PC-9 (cell line): ENCODE measurements around the gene RND3. TPM values are rescaled to one million over a fixed set of nuclear protein-coding genes. Genes with fewer than 3 reads are reported as not detected.

Experiments
- BruUV-seq: library from RNA; stranded (reverse); fragments of 400-500 nt; replicated peaks from 2 replicates; lab custom pipeline; 2021; lab: Mats Ljungman, UMichigan
- CTCF ChIA-PET: fragments of 300-600 bp; sonication (Branson Sonifier 250); formaldehyde crosslinking; loops from one replicate; lab custom pipeline; 2022; ENCODE audit warnings: antibody characterized with exemption; lab: Charles Lee
- POLR2A ChIA-PET: fragments of 300-600 bp; sonication (Branson Sonifier 250); formaldehyde crosslinking; loops from one replicate; lab custom pipeline; 2022; ENCODE audit warnings: antibody characterized with exemption; ENCODE audit not compliant: unreplicated experiment; lab: Charles Lee
- DNase-seq, 2 experiments: peaks; one replicate each; pipeline versions ENCODE4 v3.0.0 to v3.0.0-alpha.2; 2015 to 2022; ENCODE audit warnings: mixed read lengths in 1 of 2
- H2AFZ ChIP-seq: fragments of 200-600 bp; sonication (generic); 2 replicates; pipeline ENCODE4 v1.8.1; 2017; ENCODE audit warnings: antibody characterized with exemption
- H3F3A ChIP-seq: fragments of 200-600 bp; sonication (generic); 2 replicates; pipeline ENCODE4 v1.8.1; 2017; ENCODE audit warnings: antibody characterized with exemption, mild to moderate bottlenecking, low read depth; ENCODE audit not compliant: insufficient read depth
- H3K27ac ChIP-seq: fragments of 200-600 bp; sonication (generic); 2 replicates; pipeline ENCODE4 v1.6.1; 2016; ENCODE audit warnings: mixed run types
- H3K27me3 ChIP-seq: fragments of 200-600 bp; sonication (generic); 2 replicates; pipeline ENCODE4 v1.6.1; 2016; ENCODE audit warnings: low read depth, mixed run types; ENCODE audit not compliant: insufficient read depth
- H3K36me3 ChIP-seq: fragments of 200-600 bp; sonication (generic); 2 replicates; pipeline ENCODE4 v1.6.1; 2016; ENCODE audit warnings: low read depth, mixed run types
- H3K4me1 ChIP-seq: fragments of 200-600 bp; sonication (generic); replicated peaks from 2 replicates; pipeline ENCODE4 v1.6.1; 2016; ENCODE audit warnings: mixed run types; ENCODE audit not compliant: insufficient read depth
- H3K4me2 ChIP-seq: fragments of 200-600 bp; sonication (generic); 2 replicates; pipeline ENCODE4 v1.6.1; 2017; ENCODE audit warnings: mixed run types
- H3K4me3 ChIP-seq: fragments of 200-600 bp; sonication (generic); 2 replicates; pipeline ENCODE4 v1.6.1; 2016; ENCODE audit warnings: mixed run types
- H3K79me2 ChIP-seq: fragments of 200-600 bp; sonication (generic); 2 replicates; pipeline ENCODE4 v1.6.1; 2017; ENCODE audit warnings: low read depth, mixed run types
- H3K9me2 ChIP-seq: fragments of 200-600 bp; sonication (generic); 2 replicates; pipeline ENCODE4 v1.8.1; 2017; ENCODE audit warnings: mild to moderate bottlenecking; ENCODE audit not compliant: insufficient read depth
- H3K9me3 ChIP-seq: fragments of 200-600 bp; sonication (generic); 2 replicates; pipeline ENCODE4 v1.8.1; 2016; ENCODE audit warnings: low read depth; ENCODE audit not compliant: insufficient read depth
- H4K20me1 ChIP-seq: fragments of 200-600 bp; sonication (generic); 2 replicates; pipeline ENCODE4 v1.8.1; 2017; ENCODE audit not compliant: insufficient read depth
- CTCF ChIP-seq: fragments of 200-600 bp; sonication (generic); conservative IDR thresholded peaks from 2 replicates; pipeline ENCODE4 v1.6.1; 2017; ENCODE audit warnings: mixed run types, antibody characterized with exemption, mild to moderate bottlenecking, moderate library complexity
- EZH2 ChIP-seq: fragments of 200-600 bp; sonication (generic); IDR thresholded peaks from 2 replicates; pipeline ENCODE4 v1.8.0; 2017; ENCODE audit warnings: antibody characterized with exemption, low read depth
- intact Hi-C: fragments of 100-400 bp; cut with micrococcal nuclease; formaldehyde crosslinking; loops from one replicate; pipeline ENCODE4 v1.10.0; 2022; ENCODE audit not compliant: unreplicated experiment
- total RNA-seq: library from RNA; stranded (reverse); gene quantifications from 2 replicates; pipeline ENCODE4 v1.2.3, GENCODE V29; 2021

Gene RND3
- total RNA-seq, 1 experiment from 2014 or later: 72.9 TPM

- peaks cover 100% of the 10 kb centered on the region for H3K4me1 ChIP-seq
Observed at GRCh38 chr2:150479075-150479915, 8.2 kb downstream of the RND3 start.

DNA sequence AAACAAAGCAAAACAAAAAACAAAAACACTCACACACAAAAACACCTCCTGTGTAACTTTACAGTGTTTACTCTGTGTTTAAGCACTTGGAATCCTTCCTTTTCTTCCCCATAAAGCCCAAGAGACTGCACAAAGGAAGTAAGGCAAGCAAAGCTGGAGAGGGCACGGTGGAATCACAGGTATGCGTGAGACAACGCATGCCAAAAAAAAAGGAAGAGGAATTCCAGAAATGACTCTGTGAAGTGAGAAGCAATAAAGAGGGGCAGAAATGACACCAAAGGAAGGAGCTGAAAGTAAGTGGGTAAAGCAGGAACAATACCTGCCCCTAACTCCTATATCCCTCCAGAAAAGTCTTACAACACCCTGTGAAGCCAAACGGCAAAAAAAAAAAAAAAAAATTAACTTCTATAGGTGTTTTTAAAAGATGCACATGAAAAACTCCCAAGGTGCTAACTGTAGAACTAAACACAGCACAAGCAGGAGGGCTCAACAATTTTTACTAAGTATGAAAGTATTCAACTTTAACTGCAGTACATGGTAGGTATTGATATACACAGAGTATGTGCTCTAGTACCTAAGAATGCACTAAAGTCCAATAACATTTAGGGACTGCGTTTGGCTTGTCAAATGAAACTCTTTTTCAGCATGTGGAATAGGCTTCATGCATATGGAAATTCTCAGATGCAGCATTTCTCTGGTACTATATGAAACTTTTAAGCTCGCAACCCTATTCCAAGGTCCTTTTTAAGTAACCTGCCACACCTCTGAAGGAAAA is 9.1 kb downstream of the RND3 start:
- ChIA-PET CTCF (no interaction called here), POLR2A (interaction anchor here (0.5 to 0.9 kb wide), 7 partner anchors 28 to 834 kb away, joined by 4 to 32 read pairs (median 13); no protein-coding TSS in a partner anchor)
- H3F3A ChIP-seq: peaks cover 60% of the 10 kb centered on the region
- H3K4me3 ChIP-seq: peak overlapping the region; percentile 34; the same call in 1 of the 2 replicates
- peak overlapping the region; percentile 74 for H3K4me2 ChIP-seq
- H3K4me1 ChIP-seq: peaks cover 100% of the 10 kb centered on the region
- H3K27ac ChIP-seq: peak overlapping the region; percentile 93
- intact Hi-C loops: loop anchor here (2.0 kb wide), 3 partner anchors 336 to 680 kb away; no protein-coding TSS in a partner anchor
- no peaks in the 10 kb centered on the region for H3K9me2 ChIP-seq
- peak; percentile 63 to 79 for DNase-seq
- BruUV-seq: no TSS peak
- TF ChIP-seq CTCF (no peak), EZH2 (no peak)
- no peak overlapping the region for H2AFZ ChIP-seq
- no peaks in the 10 kb centered on the region for H3K9me3 ChIP-seq
- H3K79me2 ChIP-seq: peaks cover 99% of the 10 kb centered on the region
- peaks cover 68% of the 10 kb centered on the region for H3K36me3 ChIP-seq
- H3K27me3 ChIP-seq: no peaks in the 10 kb centered on the region
- H4K20me1 ChIP-seq: peaks cover 20% of the 10 kb centered on the region; the same call in 1 of the 2 replicates

More at GRCh38 chr2:150479075-150479915, 8.2 kb downstream of the RND3 start:
- ChIA-PET CTCF (no interaction called here), POLR2A (interaction anchor here (0.5 to 0.7 kb wide), 5 partner anchors 29 to 783 kb away, joined by 3 to 9 read pairs (median 4); no protein-coding TSS in a partner anchor)
- intact Hi-C loops: loop anchor here (1.0 to 2.0 kb wide), 7 partner anchors 9 to 882 kb away; no protein-coding TSS in a partner anchor
- Histone ChIP-seq H2AFZ (no peak overlapping the region), H3K27me3 (no peaks in the 10 kb centered on the region), H3K79me2 (peaks cover 99% of the 10 kb centered on the region), H3K4me3 (peak overlapping the region; percentile 34; the same call in 1 of the 2 replicates), H4K20me1 (peaks cover 28% of the 10 kb centered on the region; the same call in 1 of the 2 replicates), H3K9me2 (no peaks in the 10 kb centered on the region), H3K27ac (peak overlapping the region; percentile 93), H3K36me3 (peaks cover 67% of the 10 kb centered on the region), H3F3A (peaks cover 56% of the 10 kb centered on the region), H3K4me2 (peak overlapping the region; percentile 74), H3K9me3 (no peaks in the 10 kb centered on the region)
- no peak for TF ChIP-seq EZH2
- no peak for TF ChIP-seq CTCF
- peak; percentile 30 to 87 for DNase-seq
- TSS peak; percentile 85 for BruUV-seq

DNA sequence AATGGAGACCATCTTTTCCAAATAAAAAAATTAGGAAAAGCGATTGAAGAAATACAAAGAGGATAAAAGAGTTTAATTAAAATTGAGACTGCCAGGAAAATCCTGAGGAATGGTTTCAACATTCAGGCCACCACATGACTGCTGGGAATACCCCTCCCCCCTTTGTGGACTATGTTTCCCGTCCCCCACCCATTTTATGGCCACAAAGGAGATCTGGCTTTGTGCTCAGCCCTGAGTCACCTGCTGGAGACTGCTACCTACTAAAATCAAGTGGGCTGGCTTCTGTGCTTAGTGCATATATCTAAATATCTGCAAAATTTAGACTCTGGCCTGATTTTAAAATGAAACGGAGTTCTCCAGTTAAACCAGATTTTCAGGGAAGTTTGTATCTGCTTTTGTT is 10.1 kb downstream of the RND3 start:
- H3K9me2 ChIP-seq: no peaks in the 10 kb centered on the region
- intact Hi-C loops: no loop called here
- no peaks in the 10 kb centered on the region for H3K9me3 ChIP-seq
- peaks cover 59% of the 10 kb centered on the region for H3F3A ChIP-seq
- H2AFZ ChIP-seq: no peak overlapping the region
- H4K20me1 ChIP-seq: peaks cover 21% of the 10 kb centered on the region; the same call in 1 of the 2 replicates
- POLR2A ChIA-PET: no interaction called here
- TF ChIP-seq CTCF (no peak), EZH2 (no peak)
- H3K27ac ChIP-seq: peak overlapping the region; percentile 93
- H3K79me2 ChIP-seq: peaks cover 98% of the 10 kb centered on the region
- peak overlapping the region; percentile 34; the same call in 1 of the 2 replicates for H3K4me3 ChIP-seq
- DNase-seq: no peak
- peaks cover 70% of the 10 kb centered on the region for H3K36me3 ChIP-seq
- CTCF ChIA-PET: no interaction called here
- no peaks in the 10 kb centered on the region for H3K27me3 ChIP-seq
- no TSS peak for BruUV-seq
- peaks cover 99% of the 10 kb centered on the region for H3K4me1 ChIP-seq
- peak overlapping the region; percentile 74 for H3K4me2 ChIP-seq
